Fibroblast of upper back skin (primary cell): Measurements from ENCODE around the gene MTURN.

Experiments
- DNase-seq: peaks from one replicate; pipeline ENCODE4 v3.0.0-alpha.2; 2013

MTURN gene

GRCh38 chr7:30136117-30136731, 1.4 kb downstream of the MTURN start:
- no peak for DNase-seq

DNA sequence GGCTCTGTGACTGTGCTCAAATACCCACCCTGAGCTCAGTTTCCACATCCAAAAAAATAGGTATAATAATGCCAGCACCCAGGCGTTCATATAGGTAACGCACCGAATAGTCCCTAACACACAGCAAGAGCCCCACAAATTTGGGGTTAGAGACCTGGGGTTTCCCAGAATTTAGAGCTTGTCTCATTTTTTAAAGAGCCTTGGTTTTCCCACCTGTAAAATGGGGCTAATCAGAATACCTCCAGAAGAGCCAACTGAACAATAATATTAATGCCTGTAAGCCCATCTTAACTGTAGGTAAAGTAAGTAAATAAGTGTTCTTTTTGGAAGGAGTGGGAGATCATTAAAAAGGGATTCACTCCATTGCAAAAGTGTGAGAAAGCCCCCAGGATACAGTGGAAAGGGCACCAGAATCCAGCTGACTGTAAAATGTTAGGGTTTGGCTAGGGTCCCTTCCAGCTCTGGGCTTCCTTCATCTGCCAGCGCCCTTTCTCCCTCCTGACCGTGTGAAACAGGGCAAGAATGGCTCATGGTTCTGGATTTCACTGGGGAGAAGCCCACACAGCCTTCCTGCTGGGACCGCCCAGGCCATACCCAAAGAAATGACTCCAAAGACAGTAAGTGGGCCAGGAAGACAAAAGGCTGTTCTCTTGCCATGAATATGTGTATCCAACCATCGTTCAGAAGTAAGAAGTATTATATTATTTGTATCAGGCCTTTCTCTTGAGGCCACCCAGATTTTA, 2.1 kb downstream of the MTURN start:
- DNase-seq = no peak

- no peak for DNase-seq
These were observed 5.1 kb downstream of the MTURN start for GRCh38 chr7:30139836-30140384.

DNA sequence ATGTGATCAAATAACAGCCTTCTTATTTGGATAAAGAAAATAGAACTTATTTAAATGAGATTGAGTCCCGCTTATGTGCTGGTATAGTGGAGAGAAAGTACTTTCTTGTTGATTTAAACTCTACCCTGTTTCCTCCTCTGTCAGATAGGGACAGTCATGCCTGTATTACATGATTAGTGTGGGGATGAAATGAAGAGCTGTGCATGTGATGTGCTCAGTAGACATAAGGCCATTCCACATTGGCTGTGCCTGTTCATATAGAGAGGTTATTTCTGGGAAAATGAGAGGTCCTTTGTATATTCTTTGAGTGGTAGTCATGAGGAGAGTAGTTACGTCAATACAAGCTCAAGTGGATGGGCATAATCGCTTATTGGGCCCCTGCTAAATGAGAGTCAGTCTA, 5.7 kb downstream of the MTURN start:
- no peak for DNase-seq

DNA sequence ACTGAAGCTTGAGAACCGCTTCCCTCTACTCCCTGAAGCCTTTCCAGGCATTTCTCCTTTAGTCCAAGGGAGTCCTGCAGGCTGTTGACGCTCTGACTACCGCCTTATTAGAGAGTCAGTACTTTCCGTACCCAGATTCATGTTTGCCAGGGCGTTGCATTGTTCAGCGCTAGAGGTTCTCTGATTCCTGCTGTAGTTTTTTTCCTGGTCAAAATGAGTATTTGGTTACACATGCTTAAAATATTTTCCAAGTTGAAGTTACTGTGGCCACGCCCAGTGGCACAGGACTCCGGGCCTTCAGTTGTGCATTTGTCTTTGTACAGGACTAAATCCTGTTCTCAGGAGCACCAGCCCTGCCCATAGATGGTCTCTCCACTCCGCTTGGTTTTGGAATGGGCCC, 7.9 kb downstream of the MTURN start:
- DNase-seq = peak; percentile 53

DNA sequence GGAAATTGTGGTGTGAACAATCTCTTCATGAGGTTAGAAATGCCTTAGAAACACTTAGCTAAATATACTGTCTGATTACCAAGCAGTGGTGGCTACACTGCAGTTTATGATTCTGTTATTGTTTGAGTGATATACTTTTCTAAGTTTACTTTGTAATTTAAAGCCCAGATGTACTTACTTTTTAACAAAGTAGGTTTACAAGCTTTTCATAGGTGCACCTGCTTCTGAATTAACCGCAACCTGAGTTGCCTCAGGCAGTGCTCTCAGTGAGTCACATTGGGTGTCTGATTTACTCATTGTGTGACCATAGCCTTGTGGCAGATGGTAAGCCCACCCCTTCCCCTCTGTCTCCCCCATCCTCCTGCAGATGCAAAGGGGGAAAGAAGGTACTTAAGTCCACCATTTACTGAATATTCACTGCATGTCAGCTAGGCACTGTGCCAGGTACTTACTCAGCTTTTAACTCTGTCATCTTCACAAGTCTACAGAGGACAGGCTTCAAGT, 9.0 kb downstream of the MTURN start:
- DNase-seq = peak; percentile 34

- DNase-seq = no peak
These were observed 10.0 kb downstream of the MTURN start for GRCh38 chr7:30144657-30145306.

- no peak for DNase-seq
These were observed 10.7 kb downstream of the MTURN start for GRCh38 chr7:30145426-30145970.

GRCh38 chr7:30146127-30146612, 11.4 kb downstream of the MTURN start:
- no peak for DNase-seq

- no peak for DNase-seq
These were observed 12.4 kb downstream of the MTURN start for GRCh38 chr7:30147223-30147622.

GRCh38 chr7:30147785-30148184, 13.0 kb downstream of the MTURN start:
- no peak for DNase-seq

DNA sequence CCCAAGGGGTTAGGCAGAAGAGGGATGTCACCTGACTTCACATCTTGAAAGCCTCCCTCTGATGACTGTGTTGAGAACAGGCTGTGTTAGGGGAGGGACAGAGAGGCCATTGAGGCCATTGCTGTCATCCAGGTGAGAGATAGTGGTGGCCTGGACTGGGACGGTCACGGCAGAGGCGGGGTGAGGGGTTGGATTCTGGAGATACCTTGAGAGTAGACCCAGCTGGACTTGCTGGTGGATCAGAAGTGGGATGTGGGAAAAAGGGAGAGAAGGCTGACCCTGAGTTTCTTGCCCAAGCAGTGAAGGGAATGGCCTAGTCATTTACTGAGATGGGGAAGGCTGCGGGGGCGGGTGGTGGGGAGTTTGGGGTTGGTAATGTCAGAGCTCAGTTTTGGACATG, 13.6 kb downstream of the MTURN start:
- DNase-seq = no peak

DNA sequence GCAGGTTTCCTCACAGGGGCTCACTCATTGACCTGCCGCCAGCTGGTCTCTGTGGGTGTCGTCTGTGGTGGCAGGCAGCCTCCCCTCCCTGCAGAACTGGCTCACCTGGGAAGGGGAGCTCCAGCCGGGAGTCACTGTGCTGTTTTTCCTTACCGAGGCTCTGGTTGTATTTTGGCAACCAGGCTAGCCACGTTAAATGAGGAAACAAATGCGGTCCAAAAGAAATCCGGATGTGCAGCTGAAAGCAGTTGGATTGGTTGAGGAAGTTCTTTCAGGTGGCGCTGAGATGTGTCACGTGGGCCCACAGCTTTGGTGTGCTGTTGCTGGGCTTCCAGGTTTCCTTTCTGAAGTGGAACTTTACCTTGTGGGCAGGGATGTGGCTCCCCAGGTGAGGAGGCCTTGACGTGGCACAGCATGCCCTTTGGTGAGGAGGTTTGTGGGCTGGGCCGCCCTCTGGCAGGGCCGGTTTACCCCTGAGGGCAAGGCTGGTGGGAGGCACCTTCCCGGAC, 14.2 kb downstream of the MTURN start:
- DNase-seq = no peak

DNA sequence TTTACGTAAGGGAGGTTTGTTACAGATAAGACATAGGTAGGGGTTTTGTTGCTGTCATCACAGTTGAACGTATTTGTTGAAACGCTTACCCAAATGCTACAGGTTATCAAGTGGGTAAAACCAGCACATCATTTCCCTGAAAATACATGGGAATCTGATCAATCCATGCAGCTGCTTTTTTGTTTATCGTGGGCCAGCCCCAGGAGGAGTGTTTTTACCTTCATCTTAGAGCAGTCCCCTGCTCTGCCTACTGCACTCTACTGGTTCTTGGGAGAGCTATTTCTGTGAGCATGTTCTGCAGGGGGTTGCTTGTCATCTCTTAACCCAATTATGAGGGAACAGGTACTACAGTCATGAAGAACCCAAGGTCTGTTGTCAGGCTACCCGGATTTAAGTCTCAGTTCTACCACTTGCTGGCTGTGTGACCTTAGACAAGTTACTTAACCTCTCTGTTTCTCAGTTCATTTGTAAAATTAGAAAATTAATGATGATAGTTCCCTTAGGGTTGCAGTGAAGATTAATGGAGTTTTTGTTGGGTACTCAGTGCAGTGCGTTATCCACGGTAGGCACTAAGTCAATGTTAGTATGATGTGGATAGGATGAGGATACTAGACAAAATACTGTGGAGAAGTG, 15.0 kb downstream of the MTURN start:
- no peak for DNase-seq

DNA sequence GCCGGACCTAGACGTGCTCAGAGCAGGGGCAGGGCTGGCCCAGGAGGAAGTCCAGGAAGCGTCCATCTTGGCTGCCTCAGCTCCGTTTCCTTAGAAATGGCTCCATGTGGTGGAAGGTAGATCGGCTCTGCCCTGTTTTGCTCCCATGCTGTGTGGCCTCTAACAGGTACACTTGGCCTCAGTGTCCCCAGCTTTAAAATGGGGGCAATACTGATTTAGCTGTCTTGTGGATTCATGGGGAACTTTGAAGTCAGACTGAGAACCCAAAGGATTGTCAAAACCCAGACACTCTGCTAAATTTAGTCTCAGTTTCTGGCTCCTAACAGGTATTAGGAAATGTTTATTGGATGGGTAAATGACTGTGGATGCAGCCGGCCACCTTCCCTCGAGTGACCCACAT, 15.9 kb downstream of the MTURN start:
- no peak for DNase-seq

DNA sequence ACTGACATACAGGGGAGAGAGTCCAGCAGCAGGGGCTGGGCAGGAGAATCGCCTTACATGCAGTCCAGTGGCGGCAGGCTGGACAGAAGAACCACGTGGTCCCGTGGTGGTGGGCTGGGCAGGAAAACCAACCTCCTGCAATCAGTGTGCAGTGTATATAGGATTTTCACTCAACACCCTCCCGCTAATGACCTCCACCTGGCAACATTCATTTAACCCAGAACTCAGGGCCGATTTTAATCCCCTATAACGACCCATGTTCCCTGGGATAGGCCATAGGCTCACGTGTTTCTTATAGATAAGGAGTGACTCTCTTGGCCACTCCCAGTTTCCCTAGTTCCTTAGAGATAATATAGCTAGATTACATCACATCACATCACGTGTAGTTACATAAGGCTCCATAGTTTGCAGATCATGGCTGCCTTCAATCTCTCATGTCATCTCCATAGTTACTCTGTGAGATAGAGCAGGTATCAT, 19.4 kb downstream of the MTURN start:
- DNase-seq = no peak

- DNase-seq = no peak
These were observed 20.7 kb downstream of the MTURN start for GRCh38 chr7:30155481-30155880.

DNA sequence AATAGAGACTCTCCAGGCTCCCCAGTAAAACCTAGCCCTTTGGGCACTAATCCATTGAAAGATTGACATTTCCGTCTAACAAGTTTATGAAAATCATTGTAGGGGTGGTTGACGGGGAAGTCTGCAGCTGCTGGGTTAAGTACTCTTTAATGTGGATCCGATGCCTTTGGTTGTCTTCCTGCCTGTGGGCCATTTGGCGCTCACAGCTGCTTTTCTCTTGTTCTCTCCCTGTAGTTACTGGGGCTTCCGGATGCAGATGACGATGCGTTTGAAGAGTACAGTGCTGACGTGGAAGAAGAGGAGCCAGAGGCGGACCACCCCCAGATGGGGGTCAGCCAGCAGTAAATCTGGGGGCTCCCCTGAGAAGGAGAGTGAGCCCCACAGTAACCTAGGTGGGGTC, 22.4 kb downstream of the MTURN start:
- DNase-seq = no peak

DNA sequence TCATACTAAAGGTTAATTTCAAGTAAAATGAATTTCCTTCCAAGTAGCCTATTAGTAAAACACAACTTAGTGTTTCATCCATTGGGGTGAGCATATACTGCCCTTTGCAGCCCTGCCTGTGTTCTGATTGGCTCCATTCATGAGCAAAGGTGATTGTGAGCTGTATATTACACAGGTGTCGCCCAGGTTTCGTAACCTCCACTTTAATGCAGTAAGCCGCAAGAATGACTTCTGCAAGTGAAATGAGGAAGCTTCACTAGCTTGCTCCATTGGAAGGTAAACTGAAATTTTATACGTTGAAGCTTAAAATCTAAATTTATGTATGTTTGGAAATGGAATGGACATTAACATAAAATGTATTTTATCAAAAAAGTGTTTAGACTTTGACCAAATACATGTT, 24.4 kb downstream of the MTURN start:
- no peak for DNase-seq

DNA sequence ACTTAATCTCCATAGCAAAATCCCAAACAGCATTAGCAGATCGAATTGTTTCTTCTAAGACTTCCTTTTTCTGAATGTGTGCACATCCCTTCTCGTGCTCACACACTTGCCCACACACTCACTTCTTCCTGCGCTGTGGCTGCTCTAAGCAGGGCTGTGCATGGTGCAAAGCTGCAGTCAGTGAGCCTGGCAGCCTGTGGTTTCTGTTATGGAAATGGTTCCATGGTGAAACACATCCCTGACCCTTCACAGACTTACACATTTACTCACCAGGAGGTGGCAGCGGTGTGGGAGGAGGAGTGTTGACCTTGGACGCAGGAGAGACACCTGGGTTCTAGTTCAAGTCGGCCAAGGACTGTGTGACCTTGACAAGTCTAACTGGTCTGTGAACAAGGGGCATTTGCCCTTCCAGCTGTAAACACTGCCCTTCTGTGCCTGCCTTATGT, 24.9 kb downstream of the MTURN start:
- no peak for DNase-seq

- no peak for DNase-seq
These were observed 25.5 kb downstream of the MTURN start for GRCh38 chr7:30160329-30160728.

GRCh38 chr7:30162133-30162532, 27.3 kb downstream of the MTURN start:
- DNase-seq = no peak
